ENCODE results near the gene ERCC3.

Gene ERCC3

DNA sequence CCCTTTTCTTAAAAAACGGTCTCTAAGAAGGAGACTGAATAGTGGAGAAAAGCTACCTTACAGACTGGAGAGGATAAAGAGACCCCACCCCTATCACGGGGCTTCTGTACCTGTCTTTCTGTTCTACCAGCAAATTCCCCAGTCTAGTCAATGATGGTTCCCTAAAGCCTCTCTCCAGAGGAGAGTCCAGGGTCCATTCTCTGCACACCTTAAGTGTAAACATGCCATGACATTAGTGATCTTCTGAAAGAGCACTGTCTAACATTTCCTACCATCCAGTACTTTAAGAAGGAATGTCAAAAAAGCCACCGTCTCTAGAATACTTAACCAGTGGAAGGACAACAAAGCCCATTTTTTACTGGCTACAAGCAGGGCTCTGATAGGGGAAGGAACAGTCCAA is 17.0 kb upstream of the ERCC3 start:
- H3K4me3 ChIP-seq (replicated peaks; ENCODE audit: low read depth, low read length): no peak overlapping the region
- no peak for DNase-seq (ENCODE audit: low read depth)
- TF ChIP-seq, protein P1, sequence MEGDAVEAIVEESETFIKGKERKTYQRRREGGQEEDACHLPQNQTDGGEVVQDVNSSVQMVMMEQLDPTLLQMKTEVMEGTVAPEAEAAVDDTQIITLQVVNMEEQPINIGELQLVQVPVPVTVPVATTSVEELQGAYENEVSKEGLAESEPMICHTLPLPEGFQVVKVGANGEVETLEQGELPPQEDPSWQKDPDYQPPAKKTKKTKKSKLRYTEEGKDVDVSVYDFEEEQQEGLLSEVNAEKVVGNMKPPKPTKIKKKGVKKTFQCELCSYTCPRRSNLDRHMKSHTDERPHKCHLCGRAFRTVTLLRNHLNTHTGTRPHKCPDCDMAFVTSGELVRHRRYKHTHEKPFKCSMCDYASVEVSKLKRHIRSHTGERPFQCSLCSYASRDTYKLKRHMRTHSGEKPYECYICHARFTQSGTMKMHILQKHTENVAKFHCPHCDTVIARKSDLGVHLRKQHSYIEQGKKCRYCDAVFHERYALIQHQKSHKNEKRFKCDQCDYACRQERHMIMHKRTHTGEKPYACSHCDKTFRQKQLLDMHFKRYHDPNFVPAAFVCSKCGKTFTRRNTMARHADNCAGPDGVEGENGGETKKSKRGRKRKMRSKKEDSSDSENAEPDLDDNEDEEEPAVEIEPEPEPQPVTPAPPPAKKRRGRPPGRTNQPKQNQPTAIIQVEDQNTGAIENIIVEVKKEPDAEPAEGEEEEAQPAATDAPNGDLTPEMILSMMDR (IDR thresholded peaks at IDR 0.05; ENCODE audit: low read length, missing control alignments): no peak

DNA sequence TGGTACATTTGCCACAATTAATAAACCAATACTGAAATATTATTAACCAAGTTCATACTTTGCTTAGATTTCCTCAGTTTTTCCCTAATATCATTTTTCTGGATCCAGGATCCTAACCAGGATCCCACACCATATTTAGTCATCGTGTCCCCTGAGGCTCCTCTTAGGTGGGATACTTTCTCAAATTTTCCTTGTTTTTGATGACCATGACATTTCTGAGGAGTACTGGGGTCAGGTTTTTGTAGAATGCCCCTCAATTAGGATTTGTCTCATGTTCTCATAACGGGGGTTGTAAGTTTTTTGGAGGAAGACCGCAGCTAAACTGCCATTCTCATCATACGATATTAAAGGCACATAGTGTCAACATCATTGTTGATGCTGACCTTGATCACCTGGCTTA is 15.5 kb upstream of the ERCC3 start:
- no peak overlapping the region for H3K4me3 ChIP-seq (replicated peaks; ENCODE audit: low read depth, low read length)
- TF ChIP-seq, protein P1 (IDR thresholded peaks at IDR 0.05; ENCODE audit: low read length, missing control alignments): no peak
- DNase-seq (ENCODE audit: low read depth): no peak

DNA sequence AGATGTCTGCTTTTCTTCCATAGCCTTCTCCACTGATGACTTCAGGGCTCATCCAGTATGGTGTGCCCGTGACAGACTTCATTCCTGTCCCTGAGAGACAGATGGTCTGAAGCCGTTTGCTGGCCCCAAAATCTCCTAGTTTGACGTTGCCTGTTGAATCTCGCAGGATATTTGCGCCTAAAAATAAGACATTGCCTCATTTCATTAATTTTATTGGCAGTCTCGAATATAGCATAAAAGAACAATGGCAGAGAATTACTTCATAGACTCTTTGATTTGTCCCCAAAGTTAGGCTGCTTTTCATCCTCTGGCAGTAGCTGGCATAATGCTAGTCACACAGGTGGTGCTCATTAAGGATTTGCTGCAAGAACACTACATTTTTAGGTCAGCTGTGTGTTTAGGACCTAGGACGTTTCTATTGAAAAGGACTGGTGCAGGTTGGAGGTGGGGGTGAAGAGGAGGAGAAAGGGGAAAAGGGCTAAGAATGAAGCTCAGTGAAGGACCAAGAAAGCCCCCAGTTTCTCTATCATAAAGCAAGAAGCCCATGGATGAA is 14.7 kb upstream of the ERCC3 start:
- no peak for DNase-seq (ENCODE audit: low read depth)
- H3K4me3 ChIP-seq (replicated peaks; ENCODE audit: low read depth, low read length): no peak overlapping the region
- TF ChIP-seq, protein P1 (IDR thresholded peaks at IDR 0.05; ENCODE audit: low read length, missing control alignments): no peak

DNA sequence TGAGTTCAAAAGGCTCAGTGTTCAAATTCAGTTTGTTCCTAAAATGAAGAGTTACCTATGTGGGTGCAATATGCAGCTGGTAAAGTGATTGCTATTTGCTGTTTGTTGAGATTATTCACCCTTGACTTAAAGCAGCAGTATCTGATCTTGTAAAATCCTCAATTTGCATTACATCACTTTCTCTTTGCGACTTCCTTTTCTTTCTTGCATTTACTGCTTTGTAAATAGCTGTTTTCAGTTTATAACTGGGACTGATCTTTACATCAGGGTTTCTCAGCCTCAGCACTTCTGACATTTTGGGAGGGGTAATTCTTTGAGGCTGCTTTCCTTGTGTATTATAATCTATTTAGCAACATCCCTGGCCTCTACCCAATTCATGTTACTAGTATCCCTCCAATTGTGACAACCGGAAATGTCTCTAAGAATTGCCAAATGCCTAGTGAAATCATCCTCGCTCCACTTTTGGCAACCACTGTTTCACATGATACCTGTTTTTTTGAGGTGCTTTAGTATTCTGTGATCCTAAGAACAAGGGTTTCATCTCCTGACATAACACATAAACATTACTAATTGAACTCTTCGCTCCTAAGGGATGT is 12.1 kb upstream of the ERCC3 start:
- DNase-seq (ENCODE audit: low read depth): peak; percentile 58
- TF ChIP-seq, protein P1 (IDR thresholded peaks at IDR 0.05; ENCODE audit: low read length, missing control alignments): no peak
- H3K4me3 ChIP-seq (replicated peaks; ENCODE audit: low read depth, low read length): no peak overlapping the region

DNA sequence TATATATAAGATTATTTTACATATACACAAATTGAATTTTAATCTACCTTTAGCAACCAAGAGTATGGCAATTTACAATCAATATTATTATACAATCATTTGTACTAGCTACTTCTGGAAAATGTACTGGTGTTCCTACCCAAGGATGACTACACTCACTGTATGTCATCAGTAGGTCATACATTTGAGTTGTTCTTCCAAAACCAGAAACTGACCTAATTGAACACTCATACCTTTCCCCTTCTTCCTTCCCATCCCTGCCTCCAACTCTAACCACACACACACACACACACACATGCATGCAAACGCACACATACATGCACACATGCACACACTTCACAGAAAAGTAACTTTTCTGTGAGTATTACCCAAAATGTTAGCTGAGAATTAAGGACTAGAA is 8.2 kb upstream of the ERCC3 start:
- no peak for DNase-seq (ENCODE audit: low read depth)
- TF ChIP-seq, protein P1 (IDR thresholded peaks at IDR 0.05; ENCODE audit: low read length, missing control alignments): no peak
- no peak overlapping the region for H3K4me3 ChIP-seq (replicated peaks; ENCODE audit: low read depth, low read length)

DNA sequence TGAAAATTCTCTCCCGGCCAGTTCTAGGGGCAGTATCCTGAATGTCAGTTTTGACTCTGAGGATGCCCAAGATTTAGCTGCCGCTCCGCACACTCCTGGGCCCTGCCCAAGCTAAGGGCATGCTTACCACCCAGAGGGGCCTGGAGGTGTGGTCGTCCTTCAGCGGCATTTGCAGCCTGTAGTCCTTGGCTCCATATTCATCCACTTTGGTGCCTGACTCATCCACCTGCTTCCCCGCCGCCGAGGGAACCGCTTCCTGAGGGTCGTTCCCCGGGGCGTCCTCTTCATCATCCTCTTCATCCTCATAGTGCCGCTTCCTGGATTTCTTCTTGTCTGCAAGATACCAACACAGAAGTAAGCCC is 577 bp downstream of the ERCC3 start:
- no peak for DNase-seq (ENCODE audit: low read depth)
- TF ChIP-seq, protein P1 (IDR thresholded peaks at IDR 0.05; ENCODE audit: low read length, missing control alignments): no peak
- peak overlapping the region; percentile 93 for H3K4me3 ChIP-seq (replicated peaks; ENCODE audit: low read depth, low read length)

DNA sequence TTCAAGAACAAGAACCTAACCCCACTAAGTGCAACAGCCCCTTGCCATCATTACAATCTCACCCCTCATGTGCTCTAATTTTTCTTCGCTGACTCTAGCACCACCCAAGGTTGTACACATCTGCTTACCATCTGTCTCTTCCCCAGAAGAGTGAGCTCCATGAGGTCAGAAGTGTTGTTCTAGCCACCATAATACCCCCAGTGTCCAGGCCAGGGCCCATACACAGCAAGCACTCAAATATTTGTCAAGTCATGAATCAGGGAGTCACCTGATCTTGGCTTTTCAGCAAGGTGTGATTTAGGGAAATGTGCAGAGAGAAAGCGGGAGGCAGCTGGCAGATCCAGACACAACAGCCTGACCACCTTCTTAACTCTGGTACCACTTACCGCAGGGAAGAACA is 5.7 kb downstream of the ERCC3 start:
- TF ChIP-seq, protein P1 (IDR thresholded peaks at IDR 0.05; ENCODE audit: low read length, missing control alignments): no peak
- no peak overlapping the region for H3K4me3 ChIP-seq (replicated peaks; ENCODE audit: low read depth, low read length)

More for the DNA sequence above, 5.7 kb downstream of the ERCC3 start:
- no peak for DNase-seq (ENCODE audit: low read depth)

Measured in fibroblast of pulmonary artery (primary cell).